HCT116 (cell line): Measurements from ENCODE around the gene ZNF579. TPM values are rescaled to one million over a fixed set of nuclear protein-coding genes. Genes with fewer than 3 reads are reported as not detected.

ENCODE experiments used
- ATAC-seq: fragments of 200-7000 bp; cut with Tn5 transposase; 2 replicates; pipeline ENCODE4 v1.9.1; 2020; ENCODE audit warnings: mild to moderate bottlenecking, moderate library complexity
- BruUV-seq: library from RNA; stranded (reverse); fragments of 400-500 nt; replicated peaks from 2 replicates; lab custom pipeline; 2021; lab: Mats Ljungman, UMichigan
- CTCF ChIA-PET: fragments of 300-600 bp; sonication (Branson Sonifier 250); formaldehyde crosslinking; loops from one replicate; lab custom pipeline; 2021; ENCODE audit warnings: antibody characterized with exemption; lab: Charles Lee
- POLR2A ChIA-PET: fragments of 300-600, 350-600 bp; sonication (Branson Sonifier 250); formaldehyde crosslinking; loops from one replicate; lab custom pipeline; 2021; ENCODE audit warnings: antibody characterized with exemption; lab: Charles Lee
- RAD21 ChIA-PET, 2 experiments: fragments of 300-600 bp; sonication (Branson Sonifier 250); formaldehyde crosslinking; loops; one replicate each; lab custom pipeline; 2023; ENCODE audit warnings: low total read pairs in 2 of 2; ENCODE audit not compliant: uncharacterized antibody in 2 of 2, unreplicated experiment in 2 of 2, low non-redundant PET in 1 of 2; lab: Charles Lee
- DNase-seq: peaks from one replicate; pipeline ENCODE4 v3.0.0-alpha.2; 2010; ENCODE audit warnings: low read depth, low spot score
- H2AFZ ChIP-seq: fragments of 200-600 bp; shearing (Covaris generic), sonication (generic); 2 replicates; pipeline ENCODE4 v1.6.1; 2017; ENCODE audit warnings: low read depth, mixed run types, mixed read lengths, antibody characterized with exemption, low read length; ENCODE audit not compliant: poor library complexity, severe bottlenecking
- H3K27ac ChIP-seq: 2 replicates; pipeline ENCODE4 v1.5.1; 2012; ENCODE audit warnings: low read depth, low read length
- H3K27me3 ChIP-seq: fragments of 200-600 bp; sonication (generic); 2 replicates; pipeline ENCODE4 v1.6.1; 2016; ENCODE audit warnings: mixed run types, low read length, mixed read lengths; ENCODE audit not compliant: insufficient read depth
- H3K36me3 ChIP-seq, 2 experiments: fragments of 200-500 bp in 1 of 2; fragments of 200-600 bp in 1 of 2; sonication (Bioruptor generic) in 1 of 2; sonication (generic) in 1 of 2; 2 replicates each; pipeline versions ENCODE4 v1.5.1 to v1.6.1; 2014 to 2016; ENCODE audit warnings: low read length in 2 of 2, inconsistent platforms in 1 of 2, mixed read lengths in 1 of 2, mixed run types in 1 of 2; ENCODE audit not compliant: insufficient read depth in 2 of 2, control insufficient read depth in 1 of 2
- H3K4me1 ChIP-seq, 2 experiments: fragments of 200-600 bp in 1 of 2; sonication (generic) in 1 of 2; 2 replicates each; pipeline versions ENCODE4 v1.5.1 to v1.6.1; 2012 to 2017; ENCODE audit warnings: low read length in 2 of 2, inconsistent platforms in 1 of 2, mild to moderate bottlenecking in 1 of 2, mixed read lengths in 1 of 2, mixed run types in 1 of 2, moderate library complexity in 1 of 2; ENCODE audit not compliant: insufficient read depth in 2 of 2, control insufficient read depth in 1 of 2
- H3K4me2 ChIP-seq: fragments of 200-600 bp; sonication (generic); 2 replicates; pipeline ENCODE4 v1.6.1; 2017; ENCODE audit warnings: mixed run types, low read length, mixed read lengths
- H3K4me3 ChIP-seq, 2 experiments: fragments of 200-600 bp in 1 of 2; sonication (generic) in 1 of 2; replicated peaks in 1 of 2; 2 replicates each; pipeline ENCODE4 v1.5.1; 2011 to 2016; ENCODE audit warnings: low read length in 2 of 2, control low read depth in 1 of 2, low read depth in 1 of 2, mild to moderate bottlenecking in 1 of 2, mixed read lengths in 1 of 2, mixed run types in 1 of 2
- H3K79me2 ChIP-seq: fragments of 200-600 bp; sonication (generic); 2 replicates; pipeline ENCODE4 v1.6.1; 2017; ENCODE audit warnings: mild to moderate bottlenecking, mixed run types, low read length, moderate library complexity, mixed read lengths; ENCODE audit not compliant: insufficient read depth
- H3K9ac ChIP-seq: fragments of 200-600 bp; sonication (generic); 2 replicates; pipeline ENCODE4 v1.6.1; 2016; ENCODE audit warnings: low read length, mixed read lengths
- H3K9me2 ChIP-seq: fragments of 200-600 bp; sonication (generic), shearing (Covaris generic); 2 replicates; pipeline ENCODE4 v1.6.1; 2017; ENCODE audit warnings: mixed run types, mild to moderate bottlenecking, moderate library complexity; ENCODE audit not compliant: insufficient read depth
- H3K9me3 ChIP-seq, 2 experiments: fragments of 200-500 bp in 1 of 2; fragments of 200-600 bp in 1 of 2; sonication (Bioruptor generic) in 1 of 2; sonication (generic) in 1 of 2; 2 replicates each; pipeline ENCODE4 v1.6.1; 2014 to 2017; ENCODE audit warnings: low read length in 2 of 2, mixed read lengths in 2 of 2, inconsistent platforms in 1 of 2, low read depth in 1 of 2, mild to moderate bottlenecking in 1 of 2, mixed run types in 1 of 2, moderate library complexity in 1 of 2; ENCODE audit not compliant: control insufficient read depth in 1 of 2, insufficient read depth in 1 of 2
- H4K20me1 ChIP-seq: fragments of 200-600 bp; sonication (generic), shearing (Covaris generic); 2 replicates; pipeline ENCODE4 v1.6.1; 2017; ENCODE audit warnings: mixed run types, mild to moderate bottlenecking, moderate library complexity; ENCODE audit not compliant: insufficient read depth
- CBX3 ChIP-seq: IDR thresholded peaks from 2 replicates; pipeline ENCODE4 v1.6.1; 2012; ENCODE audit warnings: low read depth
- ELF1 ChIP-seq: IDR thresholded peaks from 2 replicates; pipeline ENCODE4 v1.6.1; 2012; ENCODE audit warnings: low read depth, borderline replicate concordance
- JUND ChIP-seq: IDR thresholded peaks from 2 replicates; pipeline ENCODE4 v1.6.1; 2012
- POLR2AphosphoS5 ChIP-seq: IDR thresholded peaks from 2 replicates; pipeline ENCODE4 v1.6.1; 2011; ENCODE audit warnings: mild to moderate bottlenecking, low read depth, low read length, moderate library complexity
- SIN3A ChIP-seq: IDR thresholded peaks from 2 replicates; pipeline ENCODE4 v1.6.1; 2012; ENCODE audit warnings: low read depth
- SP1 ChIP-seq: IDR thresholded peaks from 2 replicates; pipeline ENCODE4 v1.6.1; 2012; ENCODE audit warnings: low read depth
- ZBTB33 ChIP-seq: IDR thresholded peaks from 2 replicates; pipeline ENCODE4 v1.6.1; 2011; ENCODE audit warnings: mild to moderate bottlenecking, low read length, moderate library complexity; ENCODE audit not compliant: insufficient replicate concordance; ENCODE audit errors: extremely low read depth
- ZFX ChIP-seq: fragments of 450-650 bp; IDR thresholded peaks from 2 replicates; pipeline ENCODE4 v1.6.1; 2017
- intact Hi-C: fragments of 100-400 bp; cut with micrococcal nuclease; formaldehyde crosslinking; loops from 2 replicates; pipeline ENCODE4 v1.10.0; 2022
- total RNA-seq: library from RNA; stranded (reverse); gene quantifications from one replicate; pipeline ENCODE4 v1.2.1, GENCODE V29; 2021; ENCODE audit not compliant: unreplicated experiment
- TF ChIP-seq, protein P1 (sequence below), 3 experiments: fragments of 200-600 bp in 1 of 3; sonication (generic) in 1 of 3; IDR thresholded peaks in 2 of 3; conservative IDR thresholded peaks in 1 of 3; 2 replicates each; pipeline ENCODE4 v1.5.1; 2012 to 2017; ENCODE audit warnings: low read depth in 2 of 3, low read length in 2 of 3, antibody characterized with exemption in 1 of 3, borderline replicate concordance in 1 of 3, control low read depth in 1 of 3, mild to moderate bottlenecking in 1 of 3, mixed read lengths in 1 of 3, mixed run types in 1 of 3, moderate library complexity in 1 of 3; ENCODE audit not compliant: insufficient read depth in 1 of 3

The ZNF579 gene
- total RNA-seq, 1 experiment from 2014 or later = 24.1 TPM

GRCh38 chr19:55527197-55528029 is 53.2 kb downstream of the ZNF579 start:
- BruUV-seq = no TSS peak
- intact Hi-C loops = no loop called here
- ChIA-PET RAD21 (no interaction called here), CTCF (no interaction called here), POLR2A (no interaction called here)
- H3K4me3 ChIP-seq = no peak overlapping the region
- no peaks in the 10 kb centered on the region for H3K36me3 ChIP-seq
- TF ChIP-seq, protein P1, sequence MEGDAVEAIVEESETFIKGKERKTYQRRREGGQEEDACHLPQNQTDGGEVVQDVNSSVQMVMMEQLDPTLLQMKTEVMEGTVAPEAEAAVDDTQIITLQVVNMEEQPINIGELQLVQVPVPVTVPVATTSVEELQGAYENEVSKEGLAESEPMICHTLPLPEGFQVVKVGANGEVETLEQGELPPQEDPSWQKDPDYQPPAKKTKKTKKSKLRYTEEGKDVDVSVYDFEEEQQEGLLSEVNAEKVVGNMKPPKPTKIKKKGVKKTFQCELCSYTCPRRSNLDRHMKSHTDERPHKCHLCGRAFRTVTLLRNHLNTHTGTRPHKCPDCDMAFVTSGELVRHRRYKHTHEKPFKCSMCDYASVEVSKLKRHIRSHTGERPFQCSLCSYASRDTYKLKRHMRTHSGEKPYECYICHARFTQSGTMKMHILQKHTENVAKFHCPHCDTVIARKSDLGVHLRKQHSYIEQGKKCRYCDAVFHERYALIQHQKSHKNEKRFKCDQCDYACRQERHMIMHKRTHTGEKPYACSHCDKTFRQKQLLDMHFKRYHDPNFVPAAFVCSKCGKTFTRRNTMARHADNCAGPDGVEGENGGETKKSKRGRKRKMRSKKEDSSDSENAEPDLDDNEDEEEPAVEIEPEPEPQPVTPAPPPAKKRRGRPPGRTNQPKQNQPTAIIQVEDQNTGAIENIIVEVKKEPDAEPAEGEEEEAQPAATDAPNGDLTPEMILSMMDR (IDR thresholded peaks at IDR 0.05 in 2 of 3, conservative IDR thresholded peaks at IDR 0.05 in 1 of 3; ENCODE audit: borderline replicate concordance in 1 of 3, insufficient read depth in 1 of 3, low read depth in 2 of 3, low read length in 2 of 3) = no peak
- TF ChIP-seq JUND (no peak), ZBTB33 (no peak), SIN3A (no peak), SP1 (no peak), POLR2AphosphoS5 (no peak), ELF1 (no peak), ZFX (no peak), CBX3 (no peak)
- no peak overlapping the region for H2AFZ ChIP-seq
- H3K9ac ChIP-seq = no peak overlapping the region
- peaks cover 0 to 4% of the 10 kb centered on the region in 2 experiments; a peak in 1 of 4 replicates for H3K4me1 ChIP-seq
- H3K27ac ChIP-seq = no peak overlapping the region
- DNase-seq (no peak), ATAC-seq (no peak)
- no peaks in the 10 kb centered on the region for H3K27me3 ChIP-seq
- H4K20me1 ChIP-seq = no peaks in the 10 kb centered on the region
- H3K4me2 ChIP-seq = no peak overlapping the region
- H3K9me2 ChIP-seq = no peaks in the 10 kb centered on the region
- peaks cover 0 to 4% of the 10 kb centered on the region in 2 experiments; a peak in 1 of 4 replicates for H3K9me3 ChIP-seq
- H3K79me2 ChIP-seq = no peaks in the 10 kb centered on the region

Other genes starting within 250 kb of the ZNF579 start
- gene KMT5C, start 241.0 kb downstream of the ZNF579 start, total RNA-seq = 27.5 TPM
- gene COX6B2, start 226.1 kb downstream of the ZNF579 start, total RNA-seq = 2.4 TPM
- not detected for gene GARIN5B, start 217.6 kb downstream of the ZNF579 start, total RNA-seq
- 2.8 TPM for gene IL11, start 210.4 kb downstream of the ZNF579 start, total RNA-seq
- not detected for gene TMEM190, start 204.0 kb downstream of the ZNF579 start, total RNA-seq
- gene TMEM238, start 196.6 kb downstream of the ZNF579 start, total RNA-seq = 21.0 TPM
- gene RPL28, start 194.9 kb downstream of the ZNF579 start, total RNA-seq = 3,050 TPM
- gene UBE2S, start 173.1 kb downstream of the ZNF579 start, total RNA-seq = 515 TPM
- not detected for gene SHISA7, start 137.5 kb downstream of the ZNF579 start, total RNA-seq
- gene ISOC2, start 119.2 kb downstream of the ZNF579 start, total RNA-seq = 56.8 TPM
- 0.34 TPM for gene C19orf85, start 116.1 kb downstream of the ZNF579 start, total RNA-seq
- 14.9 TPM for gene ZNF628, start 104.2 kb downstream of the ZNF579 start, total RNA-seq
- 55.3 TPM for gene NAT14, start 95.7 kb downstream of the ZNF579 start, total RNA-seq
- 1.5 TPM for gene SSC5D, start 92.4 kb downstream of the ZNF579 start, total RNA-seq
- gene SBK2, start 43.7 kb downstream of the ZNF579 start, total RNA-seq = 0.30 TPM
- gene SBK3, start 35.3 kb downstream of the ZNF579 start, total RNA-seq = 1.2 TPM
- gene FIZ1, start 18.7 kb upstream of the ZNF579 start, total RNA-seq = 15.3 TPM
- gene ZNF524, start 19.4 kb upstream of the ZNF579 start, total RNA-seq = 17.2 TPM
- gene ZNF865, start 24.8 kb upstream of the ZNF579 start, total RNA-seq = 16.2 TPM
- gene ZNF784, start 43.7 kb upstream of the ZNF579 start, total RNA-seq = 5.3 TPM
- 36.7 TPM for gene ZNF580, start 60.2 kb upstream of the ZNF579 start, total RNA-seq
- 44.4 TPM for gene ZNF581, start 62.8 kb upstream of the ZNF579 start, total RNA-seq
- gene CCDC106, start 67.4 kb upstream of the ZNF579 start, total RNA-seq = 1.0 TPM
- 259 TPM for gene U2AF2, start 74.2 kb upstream of the ZNF579 start, total RNA-seq
- gene EPN1, start 94.4 kb upstream of the ZNF579 start, total RNA-seq = 122 TPM
- gene NLRP9, start 157.6 kb upstream of the ZNF579 start, total RNA-seq = not detected
- not detected for gene RFPL4A, start 178.2 kb upstream of the ZNF579 start, total RNA-seq
- gene RFPL4AL1, start 188.3 kb upstream of the ZNF579 start, total RNA-seq = not detected